CD14-positive monocyte (primary cell): ENCODE measurements around the gene NEK7. TPM values are rescaled to one million over a fixed set of nuclear protein-coding genes. Genes with fewer than 3 reads are reported as not detected.

Experiments
- DNase-seq, 3 donors: peaks; one replicate each; pipeline ENCODE4 v3.0.0-alpha.2; 2011 to 2022
- H2AFZ ChIP-seq: 2 replicates; pipeline ENCODE4 v1.6.0; 2012; ENCODE audit warnings: mild to moderate bottlenecking, low read depth, low read length, inconsistent platforms; ENCODE audit not compliant: insufficient read depth, poor library complexity, severe bottlenecking
- H3K27ac ChIP-seq, 2 donors: 1 replicate in 1 of 2; 2 replicates in 1 of 2; pipeline ENCODE4 v1.5.1; 2012 to 2013; ENCODE audit warnings: low read length in 2 of 2, control low read depth in 1 of 2, inconsistent platforms in 1 of 2, low read depth in 1 of 2, mild to moderate bottlenecking in 1 of 2
- H3K27me3 ChIP-seq, 2 donors: one replicate each; pipeline versions ENCODE4 v1.6.0 to v1.6.1; 2011 to 2013; ENCODE audit warnings: low read length in 2 of 2; ENCODE audit not compliant: control insufficient read depth in 2 of 2, insufficient read depth in 2 of 2
- H3K36me3 ChIP-seq, 2 donors: replicated peaks in 1 of 2; 1 replicate in 1 of 2; 2 replicates in 1 of 2; pipeline versions ENCODE4 v1.5.1 to v1.6.1; 2012 to 2013; ENCODE audit warnings: low read length in 2 of 2, control low read depth in 1 of 2, inconsistent platforms in 1 of 2, mild to moderate bottlenecking in 1 of 2; ENCODE audit not compliant: insufficient read depth in 2 of 2, control insufficient read depth in 1 of 2
- H3K4me1 ChIP-seq, 2 donors: 1 replicate in 1 of 2; 2 replicates in 1 of 2; pipeline versions ENCODE4 v1.5.1 to v1.6.1; 2012 to 2013; ENCODE audit warnings: low read length in 2 of 2, control low read depth in 1 of 2, inconsistent platforms in 1 of 2, mild to moderate bottlenecking in 1 of 2, moderate library complexity in 1 of 2; ENCODE audit not compliant: insufficient read depth in 2 of 2, control insufficient read depth in 1 of 2
- H3K4me2 ChIP-seq: replicated peaks from 2 replicates; pipeline ENCODE3; 2012; ENCODE audit warnings: low read length, moderate library complexity, mild to moderate bottlenecking; ENCODE audit not compliant: poor library complexity, severe bottlenecking; ENCODE audit errors: extremely low read depth
- H3K4me3 ChIP-seq, 3 experiments: fragments of 200-600 bp in 1 of 3; sonication (generic) in 1 of 3; replicated peaks in 1 of 3; 1 replicate in 2 of 3; 2 replicates in 1 of 3; pipeline ENCODE4 v1.5.1; 2011 to 2013; ENCODE audit warnings: low read length in 3 of 3, mild to moderate bottlenecking in 3 of 3, control low read depth in 2 of 3, low read depth in 2 of 3, inconsistent platforms in 1 of 3, moderate library complexity in 1 of 3
- H3K79me2 ChIP-seq: 2 replicates; pipeline ENCODE4 v1.6.0; 2012; ENCODE audit warnings: mild to moderate bottlenecking, control low read depth, inconsistent platforms, low read length, moderate library complexity; ENCODE audit not compliant: insufficient read depth
- H3K9ac ChIP-seq: 2 replicates; pipeline ENCODE4 v1.6.0; 2017; ENCODE audit warnings: low read length, mild to moderate bottlenecking; ENCODE audit not compliant: insufficient read depth, poor library complexity, severe bottlenecking
- H3K9me3 ChIP-seq, 2 donors: replicated peaks in 1 of 2; 1 replicate in 1 of 2; 2 replicates in 1 of 2; pipeline versions ENCODE4 v1.5.1 to v1.6.1; 2012 to 2013; ENCODE audit warnings: low read length in 2 of 2, control low read depth in 1 of 2; ENCODE audit not compliant: control insufficient read depth in 1 of 2, insufficient read depth in 1 of 2
- H4K20me1 ChIP-seq: 2 replicates; pipeline ENCODE4 v1.6.0; 2012; ENCODE audit warnings: mild to moderate bottlenecking, low read length, control low read depth, moderate library complexity; ENCODE audit not compliant: insufficient read depth
- H3K27ac Mint-ChIP-seq, 7 donors: one replicate each; pipeline ENCODE4 v1.8.0; 2020; ENCODE audit warnings: mild to moderate bottlenecking in 7 of 7, mixed read lengths in 7 of 7, moderate library complexity in 6 of 7, inconsistent platforms in 2 of 7
- H3K27me3 Mint-ChIP-seq, 3 donors: one replicate each; pipeline ENCODE4 v1.8.0; 2021 to 2022; ENCODE audit warnings: low read depth in 3 of 3, mild to moderate bottlenecking in 3 of 3, mixed read lengths in 3 of 3, moderate library complexity in 3 of 3, inconsistent platforms in 1 of 3
- H3K36me3 Mint-ChIP-seq, 2 donors: one replicate each; pipeline ENCODE4 v1.8.0; 2020; ENCODE audit warnings: mixed read lengths in 2 of 2, inconsistent platforms in 1 of 2, mild to moderate bottlenecking in 1 of 2
- H3K4me1 Mint-ChIP-seq: one replicate; pipeline ENCODE4 v1.8.0; 2020; ENCODE audit warnings: mild to moderate bottlenecking, mixed read lengths
- H3K4me3 Mint-ChIP-seq, 2 donors: one replicate each; pipeline ENCODE4 v1.8.0; 2020; ENCODE audit warnings: mild to moderate bottlenecking in 2 of 2, mixed read lengths in 2 of 2, moderate library complexity in 1 of 2
- H3K9me3 Mint-ChIP-seq, 7 donors: one replicate each; pipeline ENCODE4 v1.8.0; 2020 to 2022; ENCODE audit warnings: mixed read lengths in 7 of 7, mild to moderate bottlenecking in 6 of 7, moderate library complexity in 6 of 7, inconsistent platforms in 2 of 7
- CTCF ChIP-seq: fragments of 200-600 bp; IDR thresholded peaks from one replicate; pipeline ENCODE4 v1.8.0; 2022; ENCODE audit warnings: antibody characterized with exemption, mild to moderate bottlenecking
- WGBS: methylation state at CpG from one replicate; pipeline ENCODE4 v1.1.5; 2013; ENCODE audit warnings: missing lambda C conversion rate; ENCODE audit not compliant: insufficient coverage; 5-methylcytosine and 5-hydroxymethylcytosine counted together
- intact Hi-C, 2 donors: fragments of 100-400 bp; cut with micrococcal nuclease; formaldehyde crosslinking; loops; one replicate each; pipeline versions ENCODE4 v1.15.0 to v1.15.1; 2023
- polyA plus RNA-seq, 3 donors: library from polyadenylated mRNA; depleted of rRNA in 1 of 3; unstranded in 2 of 3; stranded (reverse) in 1 of 3; fragments of 300-500 nt in 2 of 3; fragments of >200 nt in 1 of 3; fragmentation: Illumina TruSeq in 2 of 3; gene quantifications; 1 replicate in 2 of 3; 2 replicates in 1 of 3; pipeline ENCODE4 v1.2.3, GENCODE V29; 2012 to 2021

The NEK7 gene
- polyA plus RNA-seq, 3 donors: 16.0 to 50.1 (median 46.5) TPM

DNA sequence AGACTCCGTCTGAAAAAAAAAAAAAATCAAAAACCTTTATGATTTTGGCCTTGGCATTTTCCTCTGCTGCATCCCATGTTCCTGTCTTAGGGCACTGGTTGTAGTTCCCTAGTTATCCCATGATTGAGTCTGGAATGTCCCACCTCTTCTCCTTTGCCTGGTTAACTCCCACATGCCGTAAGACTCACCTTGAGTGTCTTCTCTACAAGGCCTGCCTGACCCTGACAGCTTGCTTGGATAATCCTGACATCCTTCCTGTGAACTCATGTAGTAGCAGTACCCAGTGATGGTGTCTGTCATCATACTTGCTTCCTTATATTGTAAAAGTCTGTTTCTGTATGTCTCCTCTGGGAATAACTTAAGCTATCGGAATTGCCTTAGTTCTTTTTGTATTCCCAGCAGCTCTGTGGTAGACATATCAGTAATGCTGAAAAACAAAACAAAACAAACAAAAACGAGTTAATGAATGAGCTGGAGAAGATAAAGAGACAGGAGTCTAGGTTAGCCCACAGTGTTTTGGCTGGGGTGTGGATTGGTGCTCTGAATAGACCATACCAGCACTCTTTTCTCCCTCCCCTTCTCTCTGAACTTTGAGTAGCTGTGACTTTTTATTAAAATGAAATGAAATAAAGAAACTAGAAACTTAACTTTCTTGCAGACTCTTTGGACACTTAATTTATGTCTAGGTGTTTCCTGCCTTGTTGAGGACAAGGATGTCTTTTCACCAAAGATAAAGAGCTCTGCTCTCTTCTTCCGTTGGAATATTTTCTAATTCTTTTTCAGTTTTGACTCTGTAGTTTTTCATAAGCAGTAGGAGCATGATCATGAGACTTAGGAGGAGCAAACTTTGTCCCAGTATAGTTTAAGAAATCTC is 15.1 kb downstream of the NEK7 start:
- no peak overlapping the region for H3K4me2 ChIP-seq
- no peak overlapping the region for H3K4me3 ChIP-seq
- 0% methylated on average over 1 of the region's 5 CpGs for WGBS
- intact Hi-C loops: no loop called here
- no peak overlapping the region for H3K4me3 Mint-ChIP-seq
- H3K4me1 ChIP-seq: peaks cover 18 to 34% of the 10 kb centered on the region in 2 donors
- no peaks in the 10 kb centered on the region for H3K27me3 Mint-ChIP-seq
- no peaks in the 10 kb centered on the region for H3K9me3 Mint-ChIP-seq
- no peak overlapping the region for H2AFZ ChIP-seq
- H3K27me3 ChIP-seq: no peaks in the 10 kb centered on the region
- H4K20me1 ChIP-seq: peaks cover 99% of the 10 kb centered on the region
- peaks cover 71% of the 10 kb centered on the region for H3K4me1 Mint-ChIP-seq
- H3K27ac ChIP-seq: peak overlapping the region in 1 of 2 donors; percentile 40
- no peaks in the 10 kb centered on the region for H3K9me3 ChIP-seq
- no peaks in the 10 kb centered on the region for H3K36me3 ChIP-seq
- no peak overlapping the region for H3K9ac ChIP-seq
- peak overlapping the region in 5 of 7 donors; percentile 17 to 74 (median 73) for H3K27ac Mint-ChIP-seq
- no peaks in the 10 kb centered on the region for H3K36me3 Mint-ChIP-seq
- DNase-seq: peak in 1 of 3 donors; percentile 10
- TF ChIP-seq CTCF: no peak
- peaks cover 99% of the 10 kb centered on the region for H3K79me2 ChIP-seq

DNA sequence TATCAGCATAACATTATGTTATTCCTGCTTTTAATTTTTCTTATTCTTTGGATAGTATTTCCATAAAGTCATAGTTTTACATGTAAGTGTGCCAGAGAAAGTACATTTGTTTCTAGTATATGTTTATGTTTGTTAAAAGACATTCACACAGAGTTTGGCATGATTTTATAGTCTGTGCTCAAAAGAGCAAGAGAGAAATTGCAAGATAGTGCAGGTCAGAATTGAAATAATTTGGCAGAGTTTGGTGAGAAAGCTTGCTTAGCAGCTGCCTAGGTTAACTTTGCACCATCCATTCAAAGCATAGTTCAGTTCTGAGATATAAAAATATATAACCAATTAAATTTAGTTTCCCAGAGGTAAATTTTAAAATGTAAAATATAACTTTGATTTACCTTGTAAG is 17.0 kb downstream of the NEK7 start:
- H3K4me3 Mint-ChIP-seq: no peak overlapping the region
- no peaks in the 10 kb centered on the region for H3K36me3 Mint-ChIP-seq
- H3K27ac ChIP-seq: peak overlapping the region in 1 of 2 donors; percentile 47
- peak overlapping the region in 2 of 7 donors; percentile 38 for H3K27ac Mint-ChIP-seq
- H3K27me3 Mint-ChIP-seq: no peaks in the 10 kb centered on the region
- peaks cover 99% of the 10 kb centered on the region for H4K20me1 ChIP-seq
- H2AFZ ChIP-seq: no peak overlapping the region
- no peaks in the 10 kb centered on the region for H3K27me3 ChIP-seq
- peaks cover 99% of the 10 kb centered on the region for H3K79me2 ChIP-seq
- peak overlapping the region; percentile 17 for H3K4me2 ChIP-seq
- TF ChIP-seq CTCF: no peak
- H3K9me3 ChIP-seq: no peaks in the 10 kb centered on the region
- H3K36me3 ChIP-seq: no peaks in the 10 kb centered on the region
- H3K9me3 Mint-ChIP-seq: no peaks in the 10 kb centered on the region
- DNase-seq: no peak
- intact Hi-C loops: no loop called here
- no peak overlapping the region for H3K9ac ChIP-seq
- H3K4me1 Mint-ChIP-seq: peaks cover 60% of the 10 kb centered on the region
- no peak overlapping the region for H3K4me3 ChIP-seq
- H3K4me1 ChIP-seq: peaks cover 11 to 27% of the 10 kb centered on the region in 2 donors
